AG10803 (cell line): ENCODE measurements around the gene ARHGAP44.
"Not testable (repeated sequence)": the region's sequence is repeated elsewhere in the genome, so short reads cannot be mapped to it uniquely, and the experiment has no call there.

Experiments
- DNase-seq: peaks from one replicate; pipeline ENCODE4 v3.0.0; 2010; ENCODE audit warnings: low read depth
- H3K4me3 ChIP-seq: 2 replicates; pipeline ENCODE4 v1.5.1; 2011; ENCODE audit warnings: mild to moderate bottlenecking, low read length, control low read depth
- TF ChIP-seq, protein P1 (sequence below): conservative IDR thresholded peaks from 2 replicates; pipeline ENCODE4 v1.5.1; 2011; ENCODE audit warnings: mild to moderate bottlenecking, low read length, control low read depth, inconsistent platforms

The ARHGAP44 gene

DNA sequence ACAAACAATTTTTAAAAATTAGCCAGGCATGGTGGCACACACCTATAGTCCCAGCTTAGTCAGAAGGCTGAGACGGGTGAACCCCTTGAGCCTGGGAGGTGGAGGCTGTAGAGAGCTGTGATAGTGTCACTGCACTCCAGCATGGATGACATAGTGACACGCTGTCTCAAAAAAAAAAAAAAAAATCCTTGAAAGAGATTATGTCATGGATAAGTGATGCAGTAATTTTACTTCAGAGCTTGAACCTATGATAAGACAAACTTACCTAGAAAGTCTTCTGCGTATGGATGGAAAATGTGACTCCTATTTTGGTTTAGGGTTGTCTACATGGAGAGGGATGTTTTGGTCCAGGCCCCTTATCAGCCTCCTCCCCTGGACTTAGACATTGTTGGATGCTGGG lies 176.7 kb downstream of the ARHGAP44 start:
- no peak for DNase-seq
- H3K4me3 ChIP-seq: no peak overlapping the region
- TF ChIP-seq, protein P1, sequence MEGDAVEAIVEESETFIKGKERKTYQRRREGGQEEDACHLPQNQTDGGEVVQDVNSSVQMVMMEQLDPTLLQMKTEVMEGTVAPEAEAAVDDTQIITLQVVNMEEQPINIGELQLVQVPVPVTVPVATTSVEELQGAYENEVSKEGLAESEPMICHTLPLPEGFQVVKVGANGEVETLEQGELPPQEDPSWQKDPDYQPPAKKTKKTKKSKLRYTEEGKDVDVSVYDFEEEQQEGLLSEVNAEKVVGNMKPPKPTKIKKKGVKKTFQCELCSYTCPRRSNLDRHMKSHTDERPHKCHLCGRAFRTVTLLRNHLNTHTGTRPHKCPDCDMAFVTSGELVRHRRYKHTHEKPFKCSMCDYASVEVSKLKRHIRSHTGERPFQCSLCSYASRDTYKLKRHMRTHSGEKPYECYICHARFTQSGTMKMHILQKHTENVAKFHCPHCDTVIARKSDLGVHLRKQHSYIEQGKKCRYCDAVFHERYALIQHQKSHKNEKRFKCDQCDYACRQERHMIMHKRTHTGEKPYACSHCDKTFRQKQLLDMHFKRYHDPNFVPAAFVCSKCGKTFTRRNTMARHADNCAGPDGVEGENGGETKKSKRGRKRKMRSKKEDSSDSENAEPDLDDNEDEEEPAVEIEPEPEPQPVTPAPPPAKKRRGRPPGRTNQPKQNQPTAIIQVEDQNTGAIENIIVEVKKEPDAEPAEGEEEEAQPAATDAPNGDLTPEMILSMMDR: no peak

DNA sequence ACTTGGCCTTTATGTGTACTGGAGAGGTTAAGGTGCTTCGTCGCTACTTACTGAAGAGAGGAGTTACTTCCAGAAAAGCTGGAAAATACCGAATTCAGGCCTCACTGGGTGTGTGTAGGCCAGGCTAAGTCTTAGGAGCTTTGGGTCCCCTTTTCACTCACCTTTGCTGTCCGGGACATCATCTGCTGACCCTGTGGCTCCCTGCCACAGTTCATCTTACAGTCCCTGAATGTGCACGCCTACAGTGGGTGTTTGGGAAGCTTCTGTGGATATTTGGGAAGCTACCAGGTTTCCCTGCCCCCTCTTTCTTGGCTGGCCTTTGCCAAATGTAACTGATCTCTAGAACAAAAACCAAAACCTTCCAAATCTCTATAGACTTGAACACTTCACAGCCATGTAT lies 177.1 kb downstream of the ARHGAP44 start:
- DNase-seq: no peak
- H3K4me3 ChIP-seq: no peak overlapping the region
- TF ChIP-seq, protein P1: no peak

DNA sequence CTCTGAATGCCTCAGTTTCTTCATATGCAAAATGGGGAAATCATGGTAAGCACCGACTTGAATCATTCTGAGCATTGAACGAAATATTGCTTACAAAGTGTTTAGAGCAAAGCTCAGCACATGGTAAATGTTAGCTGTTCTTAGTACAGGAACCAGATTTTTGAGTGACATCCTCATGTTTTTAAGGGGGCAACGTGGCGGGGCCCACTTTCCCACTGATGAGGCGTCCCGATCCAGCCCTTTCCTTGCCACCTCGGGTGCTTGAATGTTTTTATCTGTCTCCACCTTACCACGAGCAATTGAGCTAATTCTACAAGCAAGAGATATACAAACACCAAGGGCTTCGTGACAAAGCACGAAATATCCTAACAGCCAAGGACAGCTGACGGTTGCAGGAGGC lies 178.7 kb downstream of the ARHGAP44 start:
- TF ChIP-seq, protein P1: no peak
- H3K4me3 ChIP-seq: no peak overlapping the region
- DNase-seq: no peak

DNA sequence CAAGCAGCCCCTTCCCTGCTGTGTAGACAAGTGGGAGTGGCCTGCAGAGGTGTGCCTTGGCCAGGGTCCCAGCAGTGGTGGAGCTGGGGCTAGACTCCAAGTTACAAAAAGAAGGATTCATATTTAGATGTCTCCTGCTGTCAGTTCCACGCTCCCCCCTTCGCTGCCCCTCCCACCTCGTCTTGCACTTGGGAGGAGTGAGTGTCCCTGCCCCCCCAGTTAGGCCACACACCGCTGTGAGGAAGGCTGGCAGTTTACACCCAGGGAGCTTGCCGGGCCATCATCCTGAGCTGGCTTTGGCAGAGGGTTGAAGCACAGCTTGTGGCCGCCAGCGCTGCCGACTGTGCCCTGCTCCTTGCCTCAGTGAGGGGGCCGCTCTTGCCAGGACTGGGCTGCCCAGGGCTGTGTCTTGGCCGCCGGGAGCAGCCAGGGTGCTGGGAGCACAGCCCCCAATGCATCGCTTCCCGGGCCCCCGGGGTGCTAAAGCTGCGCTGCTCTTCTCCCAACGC lies 184.3 kb downstream of the ARHGAP44 start:
- TF ChIP-seq, protein P1: no peak
- peak overlapping the region; percentile 36 for H3K4me3 ChIP-seq
- no peak for DNase-seq

DNA sequence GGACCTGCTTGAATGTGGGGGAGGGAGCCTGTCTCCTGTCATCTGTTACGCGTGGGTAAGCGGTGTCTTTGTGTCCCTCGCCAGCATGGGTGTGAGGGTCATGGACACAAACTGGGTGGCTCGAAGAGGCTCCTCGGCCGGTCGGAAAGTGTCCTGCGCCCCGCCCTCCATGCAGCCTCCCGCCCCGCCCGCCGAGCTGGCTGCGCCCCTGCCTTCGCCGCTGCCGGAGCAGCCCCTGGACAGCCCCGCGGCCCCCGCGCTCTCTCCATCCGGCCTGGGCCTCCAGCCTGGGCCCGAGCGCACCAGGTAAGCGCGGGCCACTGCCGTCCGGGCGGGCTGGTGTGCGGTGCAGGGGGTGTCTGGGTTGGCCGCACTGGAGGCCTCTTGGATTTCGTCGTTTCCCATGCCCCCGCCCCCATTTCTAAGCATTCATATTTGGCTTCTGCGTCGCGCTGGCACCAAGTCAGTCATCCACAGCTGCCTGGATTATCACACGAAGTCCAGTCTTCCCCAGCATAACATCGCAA lies 184.8 kb downstream of the ARHGAP44 start:
- peak overlapping the region; percentile 36 for H3K4me3 ChIP-seq
- TF ChIP-seq, protein P1: no peak
- DNase-seq: peak; percentile 22

DNA sequence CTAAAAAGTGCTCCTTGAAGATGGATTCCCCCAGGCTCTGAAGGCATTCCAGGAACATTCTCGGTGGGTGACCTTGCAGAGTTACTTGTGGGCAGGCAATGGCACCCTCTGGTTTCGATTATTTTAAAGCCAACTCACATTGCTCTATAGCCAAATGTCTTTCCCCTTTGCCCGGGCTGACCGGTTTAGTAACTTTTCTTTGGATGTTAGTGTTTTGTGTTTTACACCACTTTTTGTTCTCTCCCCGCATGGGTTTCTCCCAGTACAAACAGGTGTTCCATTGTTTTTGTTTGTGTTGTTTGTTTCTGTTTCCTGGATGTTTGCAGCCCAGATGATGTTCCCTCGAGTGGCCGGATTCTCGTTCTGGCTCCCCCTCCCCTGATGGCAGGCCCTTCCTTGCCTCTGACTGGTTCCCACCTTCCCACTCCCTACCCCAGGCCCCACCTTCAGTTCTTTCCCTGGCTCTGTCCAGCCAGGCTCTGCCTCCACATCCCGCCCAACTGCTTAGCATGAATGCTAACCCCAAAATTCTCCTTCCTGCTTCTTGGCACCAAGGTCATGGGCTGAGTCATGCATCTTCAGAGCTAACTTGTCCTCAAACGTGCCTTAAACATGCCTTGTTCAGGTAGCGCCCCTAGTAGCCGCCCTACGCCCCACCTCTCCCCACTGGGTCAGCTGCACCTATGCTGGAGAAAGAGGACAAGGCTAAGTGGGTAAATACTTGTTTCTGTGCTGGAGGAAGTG lies 187.9 kb downstream of the ARHGAP44 start:
- peak; percentile 53 for DNase-seq
- TF ChIP-seq, protein P1: no peak
- H3K4me3 ChIP-seq: no peak overlapping the region

DNA sequence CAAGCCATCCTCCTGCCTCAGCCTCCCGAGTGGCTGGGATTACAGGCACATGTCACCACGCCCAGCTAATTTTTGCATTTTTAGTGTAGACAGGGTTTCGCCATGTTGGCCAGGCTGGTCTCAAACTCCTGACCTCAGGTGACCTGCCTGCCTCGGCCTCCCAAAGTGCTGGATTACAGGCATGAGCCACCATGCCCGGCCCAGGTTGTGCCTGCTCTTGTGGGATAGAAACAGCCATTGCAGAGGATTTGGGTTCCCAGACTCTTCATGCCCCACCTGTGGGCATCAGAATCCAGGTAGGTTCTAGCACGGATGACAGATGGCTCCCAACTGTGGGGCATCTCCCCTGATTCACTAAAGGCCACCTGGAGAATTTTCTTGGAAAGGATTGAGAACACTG lies 189.5 kb downstream of the ARHGAP44 start:
- not testable (repeated sequence) for H3K4me3 ChIP-seq, DNase-seq
